Gastroesophageal sphincter (tissue), 4 donors: ENCODE measurements around the gene KRT71. TPM values are rescaled to one million over a fixed set of nuclear protein-coding genes. Genes with fewer than 3 reads are reported as not detected.

Experiments used
- ATAC-seq: fragments of 150-250 bp; one replicate; pipeline ENCODE4 v1.9.1; 2016; ENCODE audit warnings: mild to moderate bottlenecking, moderate library complexity
- H3K27ac ChIP-seq, 4 donors: fragments of 200-600 bp; sonication (generic) in 3 of 4; 1 replicate in 3 of 4; 2 replicates in 1 of 4; pipeline ENCODE4 v1.5.1; 2016 to 2019
- H3K27me3 ChIP-seq: fragments of 200-600 bp; sonication (generic); one replicate; pipeline ENCODE4 v1.5.1; 2019
- H3K36me3 ChIP-seq, 2 donors: fragments of 200-600 bp; sonication (generic); one replicate each; pipeline ENCODE4 v1.5.1; 2019; ENCODE audit warnings: control low read depth in 1 of 2
- H3K4me1 ChIP-seq, 3 donors: fragments of 200-600 bp; sonication (generic); 1 replicate in 2 of 3; 2 replicates in 1 of 3; pipeline ENCODE4 v1.5.1; 2016 to 2019; ENCODE audit warnings: control low read depth in 2 of 3
- H3K4me3 ChIP-seq, 2 donors: fragments of 200-600 bp; sonication (generic); one replicate each; pipeline ENCODE4 v1.5.1; 2019; ENCODE audit warnings: mild to moderate bottlenecking in 1 of 2, moderate library complexity in 1 of 2
- H3K9me3 ChIP-seq, 3 donors: fragments of 200-600 bp; sonication (generic); one replicate each; pipeline ENCODE4 v1.5.1; 2017 to 2019; ENCODE audit warnings: control low read depth in 2 of 3
- CTCF ChIP-seq, 4 experiments: fragments of 200-600 bp in 2 of 4; fragments of 450-650 bp in 2 of 4; sonication (generic) in 1 of 4; IDR thresholded peaks; one replicate each; pipeline ENCODE4 v1.5.1; 2017 to 2019; ENCODE audit warnings: antibody characterized with exemption in 4 of 4, mild to moderate bottlenecking in 2 of 4, moderate library complexity in 2 of 4
- EP300 ChIP-seq: sonication (generic); formaldehyde crosslinking; IDR thresholded peaks from one replicate; pipeline ENCODE4 v1.6.1; 2017; ENCODE audit warnings: antibody characterized with exemption, mild to moderate bottlenecking
- POLR2A ChIP-seq, 2 donors: fragments of 450-650 bp; IDR thresholded peaks; one replicate each; pipeline ENCODE4 v1.6.1; 2017; ENCODE audit warnings: antibody characterized with exemption in 2 of 2, mild to moderate bottlenecking in 2 of 2, moderate library complexity in 1 of 2
- POLR2AphosphoS5 ChIP-seq: sonication (generic); formaldehyde crosslinking; IDR thresholded peaks from one replicate; pipeline ENCODE4 v1.6.1; 2017; ENCODE audit warnings: antibody characterized with exemption
- WGBS, 2 donors: methylation state at CpG; one replicate each; pipeline ENCODE4 v1.1.5; 2018; ENCODE audit warnings: low coverage in 1 of 2; 5-methylcytosine and 5-hydroxymethylcytosine counted together
- total RNA-seq, 4 donors: library from RNA; depleted of rRNA; stranded (reverse); fragments of >200 nt; gene quantifications; one replicate each; pipeline ENCODE4 v1.1.0, GENCODE V29; 2016

Gene KRT71
- total RNA-seq, 4 donors from 2014 or later: not detected

- no peaks in the 10 kb centered on the region for H3K4me1 ChIP-seq
- ATAC-seq: no peak
- peaks cover 22% of the 10 kb centered on the region for H3K27me3 ChIP-seq
- WGBS, 2 donors: 90% methylated on average over 3 of the region's 8 CpGs; no CpG with 5 or more reads in 1 of the 2 donors
- H3K4me3 ChIP-seq: no peak overlapping the region
- TF ChIP-seq POLR2AphosphoS5 (no peak), POLR2A (IDR thresholded peaks at IDR 0.05) (no peak), EP300 (no peak), CTCF (IDR thresholded peaks at IDR 0.05) (no peak)
- H3K9me3 ChIP-seq: no peaks in the 10 kb centered on the region
- no peak overlapping the region for H3K27ac ChIP-seq
- no peaks in the 10 kb centered on the region for H3K36me3 ChIP-seq
Measured at GRCh38 chr12:52577316-52577715, 24.4 kb upstream of the KRT71 start.

- no peak overlapping the region for H3K27ac ChIP-seq
- no peak for ATAC-seq
- H3K36me3 ChIP-seq: no peaks in the 10 kb centered on the region
- no peaks in the 10 kb centered on the region for H3K4me1 ChIP-seq
- no peak for TF ChIP-seq POLR2AphosphoS5
- no peak for TF ChIP-seq EP300
- no peak for TF ChIP-seq CTCF (IDR thresholded peaks at IDR 0.05)
- TF ChIP-seq POLR2A (IDR thresholded peaks at IDR 0.05): no peak
- no peaks in the 10 kb centered on the region for H3K9me3 ChIP-seq
- WGBS, 2 donors: 87 to 100% methylated on average over 3 of the region's 3 CpGs
- no peak overlapping the region for H3K4me3 ChIP-seq
- peaks cover 34% of the 10 kb centered on the region for H3K27me3 ChIP-seq
Measured at GRCh38 chr12:52575948-52576347, 23.0 kb upstream of the KRT71 start.

GRCh38 chr12:52575256-52575655 is 22.3 kb upstream of the KRT71 start:
- Histone ChIP-seq H3K27ac (no peak overlapping the region), H3K36me3 (no peaks in the 10 kb centered on the region), H3K9me3 (no peaks in the 10 kb centered on the region), H3K4me1 (no peaks in the 10 kb centered on the region), H3K27me3 (peaks cover 34% of the 10 kb centered on the region), H3K4me3 (no peak overlapping the region)
- 83 to 100% methylated on average over 1 to 2 of the region's 9 CpGs for WGBS, 2 donors
- ATAC-seq: no peak
- TF ChIP-seq POLR2A (IDR thresholded peaks at IDR 0.05) (no peak), CTCF (IDR thresholded peaks at IDR 0.05) (no peak), EP300 (no peak), POLR2AphosphoS5 (no peak)

- WGBS, 2 donors: no CpG with 5 or more reads among the region's 3 CpGs
Measured at GRCh38 chr12:52573743-52574142, 20.8 kb upstream of the KRT71 start, which contains the start of gene KRT74. Gene KRT74, minus strand, starts transcription at chr12:52573843. Its CDS starts 66 bp downstream, at chr12:52573777.

More at GRCh38 chr12:52573743-52574142, 20.8 kb upstream of the KRT71 start, which contains the start of gene KRT74:
- TF ChIP-seq EP300: no peak
- no peak for TF ChIP-seq CTCF (IDR thresholded peaks at IDR 0.05)
- no peak for TF ChIP-seq POLR2A (IDR thresholded peaks at IDR 0.05)
- TF ChIP-seq POLR2AphosphoS5: no peak
- peaks cover 43% of the 10 kb centered on the region for H3K27me3 ChIP-seq
- ATAC-seq: no peak
- no peaks in the 10 kb centered on the region for H3K4me1 ChIP-seq
- H3K27ac ChIP-seq: no peak within 1 kb of the TSS
- H3K36me3 ChIP-seq: no peaks in the 10 kb centered on the region
- H3K9me3 ChIP-seq: no peaks in the 10 kb centered on the region
- no peak within 1 kb of the TSS for H3K4me3 ChIP-seq
